HepG2 (cell line): ENCODE measurements around the gene SPATA33.

Experiments
- ASH2L ChIP-seq: fragments of 300-600, 200-600 bp; sonication (generic); IDR thresholded peaks from 2 replicates; pipeline ENCODE4 v1.7.0; 2017; ENCODE audit warnings: low read depth, mild to moderate bottlenecking, moderate library complexity, mixed read lengths, low read length; ENCODE audit not compliant: insufficient read length
- GTF3A ChIP-seq: sonication (generic); formaldehyde crosslinking; conservative IDR thresholded peaks from 2 replicates; pipeline ENCODE4 v1.4.0; 2020; ENCODE audit warnings: mild to moderate bottlenecking, missing genetic modification reagents
- HNF4G ChIP-seq, 2 experiments: sonication (generic) in 1 of 2; formaldehyde crosslinking in 1 of 2; IDR thresholded peaks; 2 replicates each; pipeline versions ENCODE4 v1.4.0 to v1.6.1; 2011 to 2020; ENCODE audit warnings: borderline replicate concordance in 2 of 2, low read depth in 2 of 2, mild to moderate bottlenecking in 2 of 2, low read length in 1 of 2, missing genetic modification reagents in 1 of 2, moderate library complexity in 1 of 2
- POLR2A ChIP-seq, 2 experiments: IDR thresholded peaks; 2 replicates each; pipeline ENCODE4 v1.6.1; 2011; ENCODE audit warnings: low read depth in 2 of 2, low read length in 2 of 2, mild to moderate bottlenecking in 1 of 2, moderate library complexity in 1 of 2; ENCODE audit not compliant: insufficient read depth in 1 of 2
- ZBTB38 ChIP-seq: sonication (generic); formaldehyde crosslinking; IDR thresholded peaks from 2 replicates; pipeline ENCODE4 v1.5.1; 2020; ENCODE audit warnings: mild to moderate bottlenecking, missing genetic modification reagents

DNA sequence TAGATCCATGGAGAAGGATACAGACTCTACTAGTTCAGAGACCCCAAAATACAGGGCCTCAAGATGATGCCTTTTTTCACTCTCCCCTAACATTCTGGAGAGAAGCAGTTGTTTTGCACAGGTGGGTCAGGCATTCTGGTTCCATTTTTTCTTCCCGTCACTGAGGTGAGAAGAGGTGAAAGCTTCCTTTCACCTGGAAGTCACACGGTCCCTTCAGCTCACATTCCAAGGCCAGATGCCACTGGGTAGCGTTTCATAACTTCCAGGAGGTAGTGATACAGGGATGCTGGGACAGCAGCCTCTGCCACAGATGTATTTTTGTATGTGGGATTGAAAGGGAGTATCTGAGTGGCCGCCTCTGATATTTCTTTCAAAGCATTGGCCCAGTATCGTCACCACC lies 30.8 kb downstream of the SPATA33 start:
- no peak for TF ChIP-seq ZBTB38
- TF ChIP-seq GTF3A (CRISPR knock-in tag), result no peak
- no peak for TF ChIP-seq HNF4G (IDR thresholded peaks at IDR 0.05; ENCODE audit: borderline replicate concordance, low read depth, low read length)
- TF ChIP-seq HNF4G (CRISPR knock-in tag; IDR thresholded peaks at IDR 0.05; ENCODE audit: borderline replicate concordance, low read depth), result no peak
- TF ChIP-seq POLR2A (IDR thresholded peaks at IDR 0.05; ENCODE audit: insufficient read depth in 1 of 2, low read depth in 2 of 2, low read length in 2 of 2), result no peak
- TF ChIP-seq ASH2L, result no peak
